GM19240 (cell line): Measurements from ENCODE around the gene NEDD4L.
A peak's percentile ranks its signal among the peaks of the same experiment; 100 is the strongest.

Experiments used
- DNase-seq: peaks from one replicate; pipeline ENCODE4 v3.0.0; 2011; ENCODE audit warnings: low spot score; ENCODE audit not compliant: insufficient read length

Gene NEDD4L

GRCh38 chr18:58285449-58286130 lies 241.6 kb downstream of the NEDD4L start:
- DNase-seq: no peak

GRCh38 chr18:58286632-58287352 lies 242.8 kb downstream of the NEDD4L start:
- no peak for DNase-seq

GRCh38 chr18:58287353-58288274 lies 243.6 kb downstream of the NEDD4L start:
- no peak for DNase-seq

GRCh38 chr18:58288921-58289797 lies 245.1 kb downstream of the NEDD4L start:
- peak; percentile 11 for DNase-seq

GRCh38 chr18:58290116-58290695 lies 246.2 kb downstream of the NEDD4L start:
- DNase-seq: no peak

- DNase-seq: no peak
Measured at GRCh38 chr18:58291131-58291530, 247.1 kb downstream of the NEDD4L start.

- no peak for DNase-seq
Measured at GRCh38 chr18:58292638-58293037, 248.6 kb downstream of the NEDD4L start.

GRCh38 chr18:58297198-58297597 lies 253.2 kb downstream of the NEDD4L start:
- DNase-seq: no peak

GRCh38 chr18:58298251-58299134 lies 254.5 kb downstream of the NEDD4L start:
- DNase-seq: no peak

- DNase-seq: no peak
Measured at GRCh38 chr18:58299135-58299473, 255.1 kb downstream of the NEDD4L start.

GRCh38 chr18:58299936-58300335 lies 255.9 kb downstream of the NEDD4L start:
- DNase-seq: no peak

- no peak for DNase-seq
Measured at GRCh38 chr18:58300867-58301266, 256.8 kb downstream of the NEDD4L start.

- DNase-seq: no peak
Measured at GRCh38 chr18:58302811-58303210, 258.8 kb downstream of the NEDD4L start.

GRCh38 chr18:58303363-58303762 lies 259.3 kb downstream of the NEDD4L start:
- peak; percentile 11 for DNase-seq

GRCh38 chr18:58305792-58306191 lies 261.8 kb downstream of the NEDD4L start:
- DNase-seq: no peak

GRCh38 chr18:58307441-58307840 lies 263.4 kb downstream of the NEDD4L start:
- no peak for DNase-seq

- DNase-seq: no peak
Measured at GRCh38 chr18:58308463-58308862, 264.4 kb downstream of the NEDD4L start.

GRCh38 chr18:58309099-58309498 lies 265.1 kb downstream of the NEDD4L start:
- no peak for DNase-seq

- DNase-seq: no peak
Measured at GRCh38 chr18:58309610-58310239, 265.7 kb downstream of the NEDD4L start.
